Endothelial cell of umbilical vein (primary cell): ENCODE data around the gene HRH3. TPM values are rescaled to one million over a fixed set of nuclear protein-coding genes. Genes with fewer than 3 reads are reported as not detected.

Source experiments
- BruUV-seq: library from RNA; stranded (reverse); fragments of 400-500 nt; replicated peaks from 2 replicates; lab custom pipeline; 2021; lab: Mats Ljungman, UMichigan
- CTCF ChIA-PET: fragments of 300-600, 350-600 bp; sonication (Branson Sonifier 250); formaldehyde crosslinking; loops from one replicate; lab custom pipeline; 2021; ENCODE audit warnings: antibody characterized with exemption, inconsistent platforms; lab: Charles Lee
- POLR2A ChIA-PET: fragments of 300-600, 350-600 bp; sonication (Branson Sonifier 250); formaldehyde crosslinking; loops from one replicate; lab custom pipeline; 2021; ENCODE audit warnings: antibody characterized with exemption, inconsistent platforms; lab: Charles Lee
- DNase-seq: peaks from one replicate; pipeline ENCODE4 v3.0.0-alpha.2; 2011; ENCODE audit warnings: low read depth, low spot score
- FAIRE-seq: peaks from 2 replicates; lab custom pipeline; 2011; peaks lifted over from hg19 to GRCh38; lab: Jason Lieb, UNC
- H2AFZ ChIP-seq: 2 replicates; pipeline ENCODE4 v1.6.0; 2012; ENCODE audit warnings: low read depth, low read length, control low read depth, inconsistent platforms
- H3K27ac ChIP-seq: 2 replicates; pipeline ENCODE4 v1.5.1; 2011; ENCODE audit warnings: low read depth, mild to moderate bottlenecking, control low read depth, low read length, moderate library complexity; ENCODE audit not compliant: insufficient read depth
- H3K27me3 ChIP-seq, 2 experiments: 2 replicates each; pipeline versions ENCODE4 v1.6.0 to v1.6.1; 2011; ENCODE audit warnings: low read length in 2 of 2, mixed read lengths in 1 of 2; ENCODE audit not compliant: control insufficient read depth in 2 of 2, insufficient read depth in 2 of 2
- H3K36me3 ChIP-seq, 2 experiments: 2 replicates in 1 of 2; 3 replicates in 1 of 2; pipeline ENCODE4 v1.5.1; 2011; ENCODE audit warnings: low read length in 2 of 2, mild to moderate bottlenecking in 1 of 2, moderate library complexity in 1 of 2; ENCODE audit not compliant: control insufficient read depth in 2 of 2, insufficient read depth in 2 of 2; ENCODE audit errors: extremely low read depth in 1 of 2
- H3K4me1 ChIP-seq: 3 replicates; pipeline ENCODE4 v1.5.1; 2011; ENCODE audit warnings: mild to moderate bottlenecking, low read length; ENCODE audit not compliant: control insufficient read depth, insufficient read depth; ENCODE audit errors: extremely low read depth
- H3K4me2 ChIP-seq: 2 replicates; pipeline ENCODE4 v1.6.1; 2011; ENCODE audit warnings: low read length, control low read depth, mixed read lengths; ENCODE audit not compliant: insufficient read depth
- H3K4me3 ChIP-seq, 3 experiments: fragments of 200-600 bp in 1 of 3; sonication (generic), shearing (Covaris generic) in 1 of 3; replicated peaks in 1 of 3; 2 replicates each; pipeline ENCODE4 v1.5.1; 2011 to 2016; ENCODE audit warnings: control low read depth in 3 of 3, low read length in 3 of 3, mild to moderate bottlenecking in 2 of 3, inconsistent platforms in 1 of 3, low read depth in 1 of 3, moderate library complexity in 1 of 3; ENCODE audit not compliant: insufficient read depth in 1 of 3
- H3K79me2 ChIP-seq: 2 replicates; pipeline ENCODE4 v1.6.0; 2012; ENCODE audit warnings: low read length, inconsistent platforms; ENCODE audit not compliant: control insufficient read depth, insufficient read depth
- H3K9ac ChIP-seq: replicated peaks from 2 replicates; pipeline ENCODE3; 2011; ENCODE audit warnings: low read length, control low read depth; ENCODE audit not compliant: insufficient read depth; ENCODE audit errors: extremely low read depth
- H3K9me1 ChIP-seq: replicated peaks from 3 replicates; pipeline ENCODE4 v1.6.0; 2011; ENCODE audit warnings: mild to moderate bottlenecking, low read length; ENCODE audit not compliant: control insufficient read depth, insufficient read depth; ENCODE audit errors: extremely low read depth
- H3K9me3 ChIP-seq: replicated peaks from 2 replicates; pipeline ENCODE4 v1.5.1; 2012; ENCODE audit warnings: low read length, inconsistent platforms; ENCODE audit not compliant: control insufficient read depth, insufficient read depth
- H4K20me1 ChIP-seq: replicated peaks from 2 replicates; pipeline ENCODE3; 2011; ENCODE audit warnings: mild to moderate bottlenecking, low read length; ENCODE audit not compliant: control insufficient read depth, insufficient read depth; ENCODE audit errors: extremely low read depth
- EZH2 ChIP-seq: IDR thresholded peaks from 2 replicates; pipeline ENCODE4 v1.6.1; 2012; ENCODE audit warnings: borderline replicate concordance, low read depth, mild to moderate bottlenecking, moderate library complexity, low read length, inconsistent platforms; ENCODE audit not compliant: severe bottlenecking
- FOS ChIP-seq: IDR thresholded peaks from 2 replicates; pipeline ENCODE4 v1.6.1; 2011; ENCODE audit warnings: mild to moderate bottlenecking, low read length, moderate library complexity, borderline replicate concordance; ENCODE audit not compliant: insufficient read depth
- GATA2 ChIP-seq: IDR thresholded peaks from 2 replicates; pipeline ENCODE4 v1.7.0; 2011; ENCODE audit warnings: low read depth, mild to moderate bottlenecking, moderate library complexity, mixed read lengths, low read length; ENCODE audit not compliant: insufficient read length, insufficient read depth
- JUN ChIP-seq: IDR thresholded peaks from 2 replicates; pipeline ENCODE4 v1.6.1; 2011; ENCODE audit warnings: borderline replicate concordance, low read depth; ENCODE audit not compliant: insufficient read length, insufficient read depth
- MAX ChIP-seq: IDR thresholded peaks from 2 replicates; pipeline ENCODE4 v1.6.1; 2011; ENCODE audit not compliant: insufficient read depth, insufficient read length
- MYC ChIP-seq: IDR thresholded peaks from one replicate; pipeline ENCODE4 v1.6.1; 2011; ENCODE audit warnings: mild to moderate bottlenecking, low read depth, low read length
- POLR2A ChIP-seq: IDR thresholded peaks from 2 replicates; pipeline ENCODE4 v1.6.1; 2012; ENCODE audit warnings: low read depth, mild to moderate bottlenecking, control low read depth, low read length
- POLR2AphosphoS5 ChIP-seq: IDR thresholded peaks from 2 replicates; pipeline ENCODE4 v1.6.1; 2012; ENCODE audit warnings: low read depth, mild to moderate bottlenecking, control low read depth, low read length, moderate library complexity; ENCODE audit not compliant: insufficient read depth
- dilution Hi-C: fragments of 300-500 bp; cut with MboI; formaldehyde crosslinking; loops from one replicate; pipeline ENCODE4 v1.15.0; 2019; ENCODE audit warnings: low sequenced_read_pairs; ENCODE audit not compliant: extremely low pct_ligation_motif_present
- intact Hi-C: fragments of 100-400 bp; cut with micrococcal nuclease; formaldehyde crosslinking; loops from one replicate; pipeline ENCODE4 v1.10.0; 2022
- polyA plus RNA-seq, 4 experiments: library from polyadenylated mRNA; depleted of rRNA in 3 of 4; stranded (reverse) in 3 of 4; unstranded in 1 of 4; fragments of >200 nt; gene quantifications; 2 replicates each; pipeline versions ENCODE4 v1.2.1 to v1.2.3, GENCODE V29; 2011 to 2012; ENCODE audit warnings: missing spikeins in 1 of 4
- total RNA-seq: library from RNA; stranded (reverse); gene quantifications from 2 replicates; pipeline ENCODE4 v1.2.3, GENCODE V29; 2021
- TF ChIP-seq, protein P1 (sequence below), 2 donors: IDR thresholded peaks; 1 replicate in 1 of 2; 2 replicates in 1 of 2; pipeline ENCODE4 v1.5.1; 2011; ENCODE audit warnings: low read length in 2 of 2, mild to moderate bottlenecking in 2 of 2, moderate library complexity in 2 of 2, control low read depth in 1 of 2, inconsistent platforms in 1 of 2, low read depth in 1 of 2; ENCODE audit not compliant: insufficient read depth in 1 of 2; ENCODE audit errors: extremely low read depth in 1 of 2

HRH3 gene
- total and polyA plus RNA-seq, 2 donors (not counting 3 experiments of a cell fraction or from before 2014, with no cell fraction given), result not detected

GRCh38 chr20:62226707-62227590, 6.9 kb upstream of the HRH3 start:
- no peak overlapping the region for H3K27ac ChIP-seq
- H4K20me1 ChIP-seq, result no peaks in the 10 kb centered on the region
- no peak overlapping the region for H3K9ac ChIP-seq
- no peak for TF ChIP-seq GATA2
- no peak for DNase-seq
- CTCF ChIA-PET, result no interaction called here
- H3K27me3 ChIP-seq, result peaks cover 0 to 3% of the 10 kb centered on the region in 2 experiments
- no peaks in the 10 kb centered on the region for H3K79me2 ChIP-seq
- H3K36me3 ChIP-seq, result no peaks in the 10 kb centered on the region
- no peaks in the 10 kb centered on the region for H3K9me3 ChIP-seq
- no peak for FAIRE-seq
- dilution Hi-C loops (no loop called here), intact Hi-C loops (no loop called here)
- H3K4me1 ChIP-seq, result no peaks in the 10 kb centered on the region
- no peaks in the 10 kb centered on the region for H3K9me1 ChIP-seq
- POLR2A ChIA-PET, result no interaction called here
- no peak overlapping the region for H3K4me2 ChIP-seq
- no peak overlapping the region for H2AFZ ChIP-seq
- no TSS peak for BruUV-seq
- no peak overlapping the region for H3K4me3 ChIP-seq

DNA sequence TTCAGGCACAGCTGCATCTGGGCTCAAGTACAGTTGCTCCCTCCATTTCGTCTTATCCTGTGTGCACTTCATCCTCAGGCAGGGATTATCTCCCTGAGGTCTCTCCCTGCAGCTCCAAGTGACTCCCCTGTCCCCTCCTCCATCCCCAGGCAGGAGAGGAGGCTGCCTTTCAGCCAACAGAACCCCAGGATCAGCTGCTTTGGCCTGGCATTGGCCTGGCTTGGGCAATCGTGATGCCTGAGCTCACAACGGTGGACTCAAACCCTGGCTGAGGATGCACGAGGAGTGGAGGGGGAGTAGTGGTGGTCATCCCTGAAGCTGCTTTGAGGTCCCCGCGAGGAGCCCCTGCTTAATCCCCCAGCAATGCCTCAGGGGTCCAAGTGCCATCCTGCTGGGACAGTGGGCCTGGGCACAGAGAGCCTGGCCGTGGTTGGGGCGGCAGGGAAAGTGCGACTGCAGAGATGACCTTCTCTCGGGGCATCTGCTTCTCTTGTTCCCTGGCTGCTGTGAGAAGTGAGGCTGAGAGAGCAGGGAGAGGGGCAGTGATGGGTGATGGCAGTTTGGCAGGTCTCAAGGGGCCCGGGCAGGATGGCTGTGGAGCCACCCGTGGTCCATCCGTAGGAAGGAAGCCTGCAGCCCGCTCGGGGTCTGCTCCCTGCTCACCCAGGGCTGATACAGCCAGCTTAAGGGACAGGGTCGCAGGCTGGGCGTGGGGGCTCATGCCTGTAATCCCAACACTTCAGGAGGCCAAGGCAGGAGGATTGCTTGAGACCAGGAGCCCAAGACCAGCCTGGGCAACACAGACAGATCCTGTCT, 6.0 kb upstream of the HRH3 start:
- POLR2A ChIA-PET, result no interaction called here
- DNase-seq (no peak), FAIRE-seq (no peak)
- intact Hi-C loops (no loop called here), dilution Hi-C loops (no loop called here)
- TF ChIP-seq MYC (no peak), POLR2A (no peak), POLR2AphosphoS5 (no peak), GATA2 (no peak), MAX (no peak), JUN (no peak), EZH2 (no peak), FOS (no peak)
- TF ChIP-seq, protein P1, sequence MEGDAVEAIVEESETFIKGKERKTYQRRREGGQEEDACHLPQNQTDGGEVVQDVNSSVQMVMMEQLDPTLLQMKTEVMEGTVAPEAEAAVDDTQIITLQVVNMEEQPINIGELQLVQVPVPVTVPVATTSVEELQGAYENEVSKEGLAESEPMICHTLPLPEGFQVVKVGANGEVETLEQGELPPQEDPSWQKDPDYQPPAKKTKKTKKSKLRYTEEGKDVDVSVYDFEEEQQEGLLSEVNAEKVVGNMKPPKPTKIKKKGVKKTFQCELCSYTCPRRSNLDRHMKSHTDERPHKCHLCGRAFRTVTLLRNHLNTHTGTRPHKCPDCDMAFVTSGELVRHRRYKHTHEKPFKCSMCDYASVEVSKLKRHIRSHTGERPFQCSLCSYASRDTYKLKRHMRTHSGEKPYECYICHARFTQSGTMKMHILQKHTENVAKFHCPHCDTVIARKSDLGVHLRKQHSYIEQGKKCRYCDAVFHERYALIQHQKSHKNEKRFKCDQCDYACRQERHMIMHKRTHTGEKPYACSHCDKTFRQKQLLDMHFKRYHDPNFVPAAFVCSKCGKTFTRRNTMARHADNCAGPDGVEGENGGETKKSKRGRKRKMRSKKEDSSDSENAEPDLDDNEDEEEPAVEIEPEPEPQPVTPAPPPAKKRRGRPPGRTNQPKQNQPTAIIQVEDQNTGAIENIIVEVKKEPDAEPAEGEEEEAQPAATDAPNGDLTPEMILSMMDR (IDR thresholded peaks at IDR 0.05; ENCODE audit: extremely low read depth in 1 of 2, insufficient read depth in 1 of 2, low read depth in 1 of 2, low read length in 2 of 2), result no peak
- H3K27me3 ChIP-seq, result peaks cover 8 to 10% of the 10 kb centered on the region in 2 experiments
- no peaks in the 10 kb centered on the region for H3K79me2 ChIP-seq
- H2AFZ ChIP-seq, result no peak overlapping the region
- no peak overlapping the region for H3K4me3 ChIP-seq
- H3K36me3 ChIP-seq, result no peaks in the 10 kb centered on the region
- no peak overlapping the region for H3K27ac ChIP-seq
- no TSS peak for BruUV-seq
- CTCF ChIA-PET, result no interaction called here
- no peaks in the 10 kb centered on the region for H3K4me1 ChIP-seq
- H3K9me1 ChIP-seq, result no peaks in the 10 kb centered on the region
- H4K20me1 ChIP-seq, result no peaks in the 10 kb centered on the region
- no peak overlapping the region for H3K4me2 ChIP-seq
- no peak overlapping the region for H3K9ac ChIP-seq
- no peaks in the 10 kb centered on the region for H3K9me3 ChIP-seq
